GM21737 (cell line): ENCODE data around the gene VSIG10L2.

Experiments
- ATAC-seq: cut with Tn5 transposase; IDR thresholded peaks from one replicate; pipeline ENCODE4 v1.9.1; 2021; ENCODE audit warnings: mild to moderate bottlenecking, moderate library complexity; ENCODE audit not compliant: unreplicated experiment

VSIG10L2 gene

DNA sequence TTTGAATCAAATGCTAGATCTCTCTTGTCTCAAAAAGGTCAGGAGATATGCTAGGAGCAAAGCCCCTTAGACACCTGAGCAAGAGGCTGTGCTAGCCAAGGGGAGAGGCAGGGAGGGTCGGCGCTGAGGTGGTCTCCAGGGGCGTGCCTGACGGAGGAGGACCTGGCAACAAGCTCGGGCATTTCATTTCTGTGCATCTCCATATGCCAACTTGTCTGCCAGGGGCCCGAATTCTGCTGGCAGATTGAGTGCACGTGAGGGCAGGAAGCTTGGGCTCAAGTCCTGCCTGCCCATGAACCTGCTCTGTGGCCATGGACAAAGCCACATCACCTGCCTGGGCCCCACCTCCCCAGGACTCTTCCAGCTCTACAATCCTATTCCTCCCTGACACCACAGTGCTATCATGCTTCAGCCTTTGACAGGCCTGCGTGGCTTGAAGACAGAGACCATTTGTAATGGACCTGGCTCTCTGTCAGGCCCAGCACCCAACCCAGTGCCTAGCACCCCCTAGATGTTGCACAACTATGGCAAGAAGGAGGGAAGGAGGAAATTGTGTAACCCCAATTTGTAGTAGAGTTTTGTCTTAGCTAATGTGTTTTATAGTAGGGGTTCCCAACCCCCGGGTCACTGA, 16.3 kb upstream of the VSIG10L2 start:
- no peak for ATAC-seq

DNA sequence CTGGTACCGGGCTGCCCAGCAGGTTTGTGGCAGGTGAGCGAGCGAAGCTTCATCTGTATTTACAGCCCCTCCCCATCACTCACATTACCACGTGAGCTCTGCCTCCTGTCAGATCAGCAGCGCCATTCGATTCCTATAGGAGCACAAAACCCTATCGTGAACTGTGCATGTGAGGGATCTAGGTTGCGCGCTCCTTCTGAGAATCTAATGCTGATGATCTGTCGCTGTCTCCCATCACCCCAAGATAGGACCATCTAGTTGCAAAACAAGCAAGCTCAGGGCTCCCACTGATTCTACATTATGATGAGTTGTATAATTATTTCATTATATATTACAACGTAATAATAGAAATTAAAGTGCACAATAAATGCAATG, 15.8 kb upstream of the VSIG10L2 start:
- ATAC-seq = no peak

DNA sequence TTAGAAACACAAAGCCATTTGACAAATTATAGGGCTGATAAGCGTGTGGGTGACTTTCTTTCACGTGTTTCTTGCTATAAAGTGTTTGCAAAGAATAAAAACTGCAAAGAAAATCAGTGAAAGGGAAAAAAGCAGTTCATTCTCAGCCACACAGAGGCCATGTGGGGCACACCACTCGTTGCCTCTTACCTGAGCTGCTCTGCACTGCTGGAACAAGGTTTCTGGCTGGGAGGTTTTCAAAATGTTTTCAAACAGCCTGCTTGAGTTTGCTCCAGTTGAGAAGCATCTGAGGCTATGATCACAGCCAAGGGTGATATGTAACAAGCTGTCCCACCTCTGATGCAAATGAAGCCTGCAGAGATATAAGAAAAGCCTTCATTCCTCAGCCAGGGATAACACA, 14.7 kb upstream of the VSIG10L2 start:
- ATAC-seq = no peak

DNA sequence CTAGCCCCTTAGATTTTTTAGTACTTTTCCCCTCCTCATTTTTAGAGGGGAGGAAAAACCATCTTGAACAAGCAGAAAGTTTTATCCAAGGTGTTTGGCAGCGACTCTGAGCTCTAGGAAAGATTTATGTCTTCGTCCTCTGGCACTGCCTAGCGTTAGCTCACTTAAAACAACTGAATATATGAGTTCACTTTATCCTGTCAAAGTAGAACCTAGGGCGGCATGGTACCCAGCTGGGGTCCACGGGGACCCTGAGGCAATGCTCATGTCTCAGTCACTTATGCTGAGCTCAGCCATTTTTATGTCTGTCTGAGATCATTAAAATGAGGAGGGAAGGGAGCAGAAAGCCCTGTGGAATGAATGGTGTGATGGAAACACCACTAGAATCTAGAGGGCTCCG, 14.2 kb upstream of the VSIG10L2 start:
- no peak for ATAC-seq

DNA sequence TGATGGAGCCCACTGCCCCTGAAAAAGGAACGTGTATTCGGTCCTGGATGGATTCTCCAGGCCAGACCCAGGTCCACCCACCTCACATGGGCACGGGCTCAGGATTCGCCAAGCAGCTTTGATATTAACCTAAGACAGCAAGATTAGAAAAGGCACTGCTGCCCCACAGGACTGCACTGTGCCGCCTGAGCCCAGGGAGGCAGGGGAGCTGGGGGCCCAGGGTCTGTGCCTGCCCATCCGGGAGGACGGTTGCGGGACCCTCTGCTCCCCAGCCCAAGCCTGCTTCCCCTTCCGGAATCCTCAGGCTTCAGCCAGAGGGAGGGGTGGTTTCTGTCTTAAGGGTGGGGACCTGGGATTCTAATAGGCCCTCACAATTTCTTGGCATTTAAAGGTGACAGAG, 13.5 kb upstream of the VSIG10L2 start:
- no peak for ATAC-seq

DNA sequence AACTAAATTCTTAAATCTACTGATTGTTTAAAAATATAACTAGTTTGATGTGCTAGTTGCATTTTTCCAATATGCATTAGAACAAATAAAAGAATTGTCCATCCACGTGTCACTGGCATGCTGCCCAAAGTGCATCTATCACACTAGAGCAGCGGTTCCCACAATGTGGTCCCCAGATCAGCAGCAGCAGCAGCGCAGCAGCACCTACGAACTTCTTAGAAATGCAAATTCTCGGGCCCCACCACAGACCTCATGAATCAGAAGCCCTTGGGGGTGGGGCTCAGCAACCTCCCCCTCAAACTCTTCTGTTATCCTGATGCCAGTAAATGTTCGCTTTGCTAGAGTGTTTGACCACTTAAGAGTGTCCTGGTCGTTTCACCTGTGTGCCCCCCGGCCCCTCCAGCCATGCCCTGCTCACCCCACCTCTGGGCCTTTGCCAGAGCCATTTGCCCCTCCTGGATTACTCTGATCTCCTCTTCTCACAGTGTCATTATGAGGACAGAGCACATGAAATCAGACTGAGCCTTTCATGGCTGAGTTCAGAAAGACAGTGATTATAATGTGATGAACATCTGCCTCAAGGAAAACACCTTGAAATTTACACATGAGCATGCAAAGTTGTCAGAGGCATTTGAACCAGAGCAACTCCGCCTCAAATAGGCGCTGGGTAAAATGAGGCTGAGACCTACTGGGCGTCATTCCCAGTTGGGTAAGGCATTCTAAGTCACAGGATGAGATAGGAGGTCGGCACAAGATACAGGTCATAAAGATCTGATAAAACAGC, 12.6 kb upstream of the VSIG10L2 start:
- no peak for ATAC-seq

DNA sequence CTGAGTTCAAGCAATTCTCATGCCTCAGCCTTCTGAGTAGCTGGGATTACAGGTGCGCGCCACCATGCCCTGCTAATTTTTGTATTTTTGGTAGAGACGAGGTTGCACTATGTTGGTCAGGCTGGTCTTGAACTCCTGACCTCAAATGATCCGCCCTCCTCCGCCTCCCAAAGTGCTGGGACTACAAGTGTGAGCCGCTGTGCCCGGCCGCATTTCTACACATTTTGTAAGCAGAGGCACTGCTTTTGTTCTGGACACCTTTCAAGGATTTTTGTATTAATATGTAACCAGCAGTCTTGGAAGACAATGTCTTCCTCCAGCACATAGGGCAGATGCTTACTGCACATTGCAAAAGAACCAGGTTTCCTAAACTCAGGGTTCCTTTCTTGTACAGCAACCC, 11.4 kb upstream of the VSIG10L2 start:
- no peak for ATAC-seq

DNA sequence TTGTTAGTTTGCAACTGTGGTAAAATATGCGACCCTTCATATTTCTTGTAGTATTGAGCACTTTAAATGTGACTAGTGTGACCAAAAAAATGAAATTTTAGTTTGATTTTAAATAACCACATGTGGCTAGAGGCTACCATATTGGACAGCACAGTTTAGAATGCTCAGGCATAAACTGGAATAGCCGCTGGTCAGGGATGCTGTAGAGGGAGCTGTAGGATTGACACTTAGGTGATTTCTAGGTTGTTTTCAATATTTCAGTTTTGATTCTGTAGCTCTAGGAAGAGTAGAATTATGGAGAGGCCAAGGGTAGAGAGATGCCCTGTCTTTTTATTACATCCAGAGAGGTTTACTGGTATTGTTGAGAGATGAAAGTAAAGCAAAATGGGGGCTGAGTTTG, 10.8 kb upstream of the VSIG10L2 start:
- ATAC-seq = no peak

DNA sequence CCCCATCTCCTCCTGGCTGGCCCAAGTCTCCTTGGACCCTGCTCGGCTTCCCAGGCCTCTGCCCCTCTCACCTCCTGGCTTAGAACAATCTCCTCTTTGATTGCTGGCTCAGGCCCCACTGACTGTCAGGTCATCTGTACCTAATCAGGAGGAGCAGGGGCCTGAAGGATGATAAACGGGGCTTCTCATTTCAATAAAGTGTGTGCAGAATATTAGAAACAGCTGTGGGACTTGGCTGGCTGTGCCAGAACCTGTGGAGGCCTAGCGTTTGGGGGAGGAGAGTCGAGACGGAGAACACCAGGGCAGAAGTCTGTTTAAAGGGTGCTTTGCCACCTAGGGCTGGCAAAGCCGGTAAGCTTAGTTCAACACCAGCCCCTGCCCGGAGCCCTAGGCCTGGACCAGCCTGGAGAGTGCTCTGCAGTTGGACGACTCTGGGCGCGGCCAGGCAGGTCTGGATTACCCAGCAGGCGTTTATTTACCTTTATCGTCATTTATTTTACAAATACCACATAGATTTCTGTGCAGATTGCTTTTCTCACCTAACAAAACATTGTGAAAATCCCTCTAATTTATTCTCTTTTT, 10.1 kb upstream of the VSIG10L2 start:
- ATAC-seq = no peak

DNA sequence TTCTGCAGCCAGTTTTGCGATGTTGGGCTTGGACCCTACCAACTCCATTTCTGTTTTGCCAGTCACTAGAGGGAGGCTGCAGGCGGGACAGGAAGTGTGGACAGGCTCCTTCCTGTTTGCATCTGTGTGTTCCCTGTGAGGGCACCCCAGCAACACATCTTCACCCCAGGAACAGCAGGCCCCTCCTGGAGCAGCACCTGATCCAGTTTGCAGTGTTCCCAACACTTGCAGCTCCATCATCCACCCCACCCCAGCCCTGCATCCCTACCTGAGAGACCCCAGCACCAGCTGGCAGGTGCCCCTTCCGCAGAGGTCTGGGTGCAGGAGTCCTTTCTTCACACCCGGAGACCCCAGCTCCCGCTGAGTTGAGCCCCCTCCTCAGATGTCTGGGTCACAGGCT, 7.4 kb upstream of the VSIG10L2 start:
- no peak for ATAC-seq

DNA sequence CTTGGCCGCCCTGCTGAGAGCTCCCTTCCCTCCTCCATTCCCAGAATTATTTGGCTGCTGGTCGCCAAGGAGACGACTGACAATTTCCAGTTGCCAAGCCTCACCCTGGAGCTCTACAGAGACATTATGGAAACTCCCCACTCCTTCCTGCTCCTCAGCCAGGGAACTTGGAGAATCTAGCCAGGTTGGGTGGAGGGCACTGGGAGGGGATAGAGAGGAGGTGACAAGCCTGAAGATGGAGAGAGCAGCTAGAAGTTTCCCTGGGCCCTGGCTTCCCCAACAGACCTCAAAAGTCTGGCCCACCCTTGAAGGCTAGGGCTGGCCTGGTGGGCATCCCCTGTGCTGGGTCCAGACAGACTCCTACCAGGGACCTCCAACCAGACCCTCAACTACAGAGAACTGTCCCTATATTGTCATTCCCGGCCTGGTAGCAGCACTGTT, 6.7 kb upstream of the VSIG10L2 start:
- ATAC-seq = no peak

DNA sequence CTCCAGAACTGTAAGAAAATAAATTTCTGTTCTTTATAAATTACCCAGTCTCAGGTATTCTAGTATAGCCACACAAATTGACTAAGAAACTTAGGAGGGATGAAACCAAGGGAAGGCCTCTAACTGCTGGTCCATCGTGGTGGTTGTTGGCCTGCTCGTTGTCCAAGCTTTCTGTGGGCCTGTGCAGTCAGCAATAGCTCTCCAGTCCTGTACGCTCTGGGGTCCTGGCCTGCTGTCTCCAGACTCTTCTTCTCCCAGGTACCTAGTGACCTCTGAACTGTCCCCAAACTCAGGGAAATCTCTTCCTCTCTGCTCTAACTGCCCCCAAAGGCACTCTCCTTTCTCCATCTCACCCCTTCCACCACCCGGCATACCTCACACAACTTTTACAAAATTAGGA, 5.7 kb upstream of the VSIG10L2 start:
- ATAC-seq = no peak

DNA sequence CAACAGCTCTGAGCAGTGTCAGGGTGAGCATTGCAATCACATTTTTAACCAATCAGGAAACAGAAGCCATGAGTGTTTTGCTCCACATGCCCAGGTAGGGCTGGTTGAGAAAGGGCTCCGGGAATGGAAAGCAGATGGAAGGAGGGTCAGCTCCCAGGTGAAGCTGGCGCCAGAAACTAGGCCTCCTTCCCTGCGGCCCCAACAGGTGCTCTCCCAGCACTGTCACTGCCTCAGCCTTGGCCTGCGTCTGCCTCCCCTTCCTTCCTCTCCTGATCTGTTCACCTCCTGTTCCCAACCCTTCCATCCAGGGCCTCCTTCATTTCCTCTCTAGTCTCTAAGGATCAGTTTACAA, 4.6 kb upstream of the VSIG10L2 start:
- ATAC-seq = no peak

DNA sequence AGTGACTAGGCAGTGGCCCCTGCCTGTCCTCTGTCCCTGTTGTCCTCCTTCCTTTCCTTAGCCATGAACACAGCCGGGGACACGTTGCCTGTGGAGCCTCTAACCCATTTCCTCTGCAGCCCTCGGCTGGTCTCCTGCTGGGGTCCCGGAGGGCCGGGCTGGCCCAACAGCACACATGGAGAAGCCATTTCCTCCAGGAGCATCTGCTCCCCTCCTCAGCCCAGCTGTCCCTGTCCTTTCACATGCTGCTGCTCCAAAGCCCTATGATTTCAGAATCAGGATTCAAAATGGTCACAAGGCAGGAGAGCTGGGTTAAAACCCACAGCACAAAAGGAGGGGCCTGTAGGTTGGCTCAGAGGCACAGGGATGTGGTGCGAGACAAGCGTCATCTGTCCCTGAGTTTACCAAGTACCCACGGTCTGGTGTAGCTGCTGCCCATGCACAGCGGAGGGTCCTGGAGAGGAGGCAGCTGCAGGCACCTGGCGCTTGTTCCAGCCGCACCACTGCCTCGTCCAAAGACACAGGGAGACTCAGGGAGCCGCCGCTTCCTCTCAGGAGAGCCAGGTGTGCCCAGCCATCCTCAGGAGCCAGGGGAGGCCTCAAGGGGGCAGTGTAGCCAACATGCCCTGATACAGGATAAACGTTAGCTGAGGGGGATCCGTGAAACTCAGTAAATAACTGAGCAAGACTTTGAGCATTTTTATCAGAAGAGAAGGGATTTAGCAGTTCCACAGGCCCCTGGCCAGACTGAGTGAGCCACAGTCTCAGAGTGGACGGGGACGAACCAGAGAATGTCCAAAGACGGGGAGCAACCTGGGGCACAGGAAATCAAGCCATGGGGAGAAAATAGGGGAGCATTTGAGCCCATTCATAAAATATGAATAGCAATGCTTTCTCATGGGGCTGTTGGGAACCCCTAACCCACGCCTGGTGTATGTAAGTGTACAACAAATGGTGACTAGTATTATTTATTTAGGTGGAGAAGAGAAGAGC, 3.9 kb upstream of the VSIG10L2 start:
- no peak for ATAC-seq

DNA sequence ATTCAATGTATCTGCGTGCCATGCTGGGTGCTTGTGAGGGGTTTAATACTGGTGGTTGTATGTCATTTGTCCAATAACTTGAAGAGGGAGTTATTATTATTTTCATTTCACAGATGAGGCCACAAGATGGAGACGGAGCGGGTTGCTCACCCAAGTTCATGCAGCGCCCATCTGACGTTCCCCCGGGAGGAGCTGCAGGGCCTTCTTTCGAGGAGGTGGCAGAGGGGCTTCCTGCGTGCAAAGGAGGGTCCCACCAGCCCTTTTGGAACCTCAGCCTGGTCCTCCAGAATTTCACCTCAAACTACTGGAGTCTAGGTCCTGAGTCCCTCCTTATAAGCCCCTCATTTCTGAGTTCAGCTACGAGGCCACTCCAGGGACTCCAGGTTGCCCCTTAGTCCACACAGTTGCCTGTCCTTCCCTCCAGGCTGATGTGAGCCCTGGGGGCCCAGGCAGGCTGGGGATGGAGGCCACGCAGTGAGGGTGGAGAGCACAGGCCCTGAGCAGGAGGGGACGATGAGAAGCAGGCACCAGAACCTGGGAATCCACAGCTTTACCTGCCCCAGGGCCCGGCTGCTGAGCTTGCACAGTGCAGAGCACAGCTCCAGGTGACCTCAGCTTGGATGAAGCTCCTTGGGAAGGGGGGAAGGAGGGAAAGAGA, 2.9 kb upstream of the VSIG10L2 start:
- ATAC-seq = no peak

DNA sequence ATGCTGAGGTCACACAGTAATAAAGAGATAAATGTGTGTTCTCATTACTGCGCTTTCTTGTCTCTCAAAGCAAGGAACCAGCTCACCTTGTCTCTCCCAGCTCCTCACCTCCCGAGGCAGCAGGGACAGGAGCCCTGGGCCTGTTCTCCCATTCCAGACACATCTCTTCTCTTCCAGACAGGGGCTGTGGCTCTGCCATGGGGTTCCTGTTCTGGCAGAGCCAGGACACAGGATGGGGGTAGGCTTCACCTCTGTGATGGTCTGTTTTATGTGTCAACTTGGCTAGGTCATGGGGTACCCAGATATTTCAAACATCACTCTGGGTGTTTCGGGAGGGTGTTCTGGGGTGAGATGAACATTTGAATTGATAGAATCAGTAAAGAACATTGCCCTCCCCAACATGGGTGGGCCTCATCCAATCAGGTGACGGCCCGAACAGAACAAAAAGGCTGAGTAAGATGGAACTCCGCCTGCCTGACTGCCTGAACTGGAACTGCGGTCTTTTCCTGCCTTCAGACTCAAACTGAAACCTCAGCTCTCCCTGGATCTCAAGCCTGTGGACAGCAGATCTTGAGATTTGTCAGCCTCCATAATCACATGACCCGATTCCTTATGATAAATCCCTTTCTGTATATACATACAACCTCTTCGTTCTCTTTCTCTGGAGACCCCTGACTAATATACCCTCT, 2.0 kb upstream of the VSIG10L2 start:
- ATAC-seq = no peak

DNA sequence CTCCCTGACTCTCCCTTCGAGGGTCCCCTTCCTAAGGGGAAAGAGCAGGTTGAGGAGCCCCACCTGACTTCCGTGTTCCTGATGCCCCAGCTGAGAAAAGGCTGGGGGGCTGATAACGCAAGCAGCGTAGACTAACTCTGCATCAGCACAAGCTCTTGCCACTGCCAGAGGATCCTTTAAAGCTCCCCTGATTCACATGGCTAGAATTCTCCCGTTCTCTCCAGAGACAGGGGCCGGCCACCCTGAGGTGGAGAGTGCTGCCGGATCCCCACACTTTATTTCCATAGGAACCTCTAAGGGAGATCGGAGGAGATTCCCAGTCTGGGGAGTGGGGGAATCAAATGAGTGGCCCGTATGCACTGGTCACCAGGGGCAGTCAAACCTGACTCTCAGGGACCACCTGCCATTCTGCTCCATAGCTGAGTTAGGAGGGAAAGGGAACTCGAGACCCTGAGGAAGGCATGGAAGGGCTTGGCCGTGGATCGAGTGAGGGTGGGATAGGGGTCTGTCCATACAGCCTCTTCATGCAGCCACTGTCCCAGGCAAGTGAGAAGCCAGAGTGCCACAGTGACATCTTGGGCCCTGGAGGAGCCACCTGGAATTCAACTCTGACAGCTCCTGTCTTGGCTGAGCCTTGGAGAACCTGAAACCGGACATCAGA, 1.4 kb upstream of the VSIG10L2 start:
- ATAC-seq = no peak

DNA sequence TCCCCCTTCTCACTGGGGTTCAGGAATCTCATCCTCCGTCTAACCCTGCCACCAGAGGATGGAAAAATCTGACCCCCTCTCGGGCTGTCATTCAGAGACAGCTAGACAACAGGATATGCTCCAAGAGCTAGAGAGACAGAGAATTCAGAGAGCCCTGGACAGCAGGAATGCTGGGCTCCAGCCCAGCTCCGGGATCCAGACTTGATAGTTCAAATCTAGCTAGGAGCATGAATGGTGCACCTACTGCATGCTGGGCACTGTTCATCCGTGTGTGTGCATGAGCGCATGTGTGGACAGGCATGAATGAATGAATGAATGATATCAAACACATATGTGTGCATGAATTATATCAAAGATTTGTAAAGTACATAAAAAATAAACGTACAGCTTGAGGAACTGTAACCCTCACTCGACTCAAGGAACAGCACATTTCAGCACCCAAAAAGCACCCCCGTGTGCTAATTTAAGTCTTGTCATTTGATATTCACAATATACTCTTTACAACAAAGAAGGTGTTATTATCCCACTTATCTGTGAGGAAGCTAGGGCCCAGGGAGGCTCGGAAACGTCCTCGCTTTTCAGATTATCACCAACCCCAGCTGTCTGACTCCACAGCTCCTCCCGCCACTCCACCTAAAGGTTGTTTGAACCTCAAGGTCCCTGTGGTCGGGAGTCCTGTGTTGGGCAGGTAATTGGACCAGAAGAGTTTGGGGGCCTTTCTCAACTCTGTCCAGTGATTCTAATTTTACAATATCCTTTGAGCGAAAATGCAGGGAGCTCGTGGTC, 640 bp upstream of the VSIG10L2 start:
- ATAC-seq = no peak
